Panc1 (cell line): ENCODE measurements around the gene U2AF1L4. TPM values are rescaled to one million over a fixed set of nuclear protein-coding genes. Genes with fewer than 3 reads are reported as not detected.
A peak's percentile ranks its signal among the peaks of the same experiment; 100 is the strongest.

Experiments used
- ATAC-seq: fragments of 200-7000 bp; cut with Tn5 transposase; 2 replicates; pipeline ENCODE4 v1.9.1; 2020; ENCODE audit warnings: mild to moderate bottlenecking, moderate library complexity
- BruUV-seq: library from RNA; stranded (reverse); fragments of 400-500 nt; replicated peaks from 2 replicates; lab custom pipeline; 2021; lab: Mats Ljungman, UMichigan
- CTCF ChIA-PET: fragments of 300-600 bp; sonication (Branson Sonifier 250); formaldehyde crosslinking; loops from one replicate; lab custom pipeline; 2022; ENCODE audit warnings: antibody characterized with exemption; lab: Charles Lee
- POLR2A ChIA-PET: fragments of 300-600 bp; sonication (Branson Sonifier 250); formaldehyde crosslinking; loops from one replicate; lab custom pipeline; 2022; ENCODE audit warnings: antibody characterized with exemption; lab: Charles Lee
- DNase-seq: peaks from one replicate; pipeline ENCODE4 v3.0.0-alpha.2; 2010; ENCODE audit warnings: low read depth, low spot score
- H3K27ac ChIP-seq: 2 replicates; pipeline ENCODE4 v1.5.1; 2011; ENCODE audit warnings: mild to moderate bottlenecking, low read length, inconsistent platforms
- H3K27me3 ChIP-seq: fragments of 200-500 bp; sonication (Bioruptor generic); 2 replicates; pipeline ENCODE4 v1.6.0; 2014; ENCODE audit warnings: low read length, inconsistent platforms; ENCODE audit not compliant: control insufficient read depth, insufficient read depth
- H3K36me3 ChIP-seq: fragments of 200-500 bp; sonication (Bioruptor generic); 2 replicates; pipeline ENCODE4 v1.5.1; 2014; ENCODE audit warnings: inconsistent platforms, mild to moderate bottlenecking, low read length, moderate library complexity; ENCODE audit not compliant: control insufficient read depth, insufficient read depth
- H3K4me1 ChIP-seq: 2 replicates; pipeline ENCODE4 v1.5.1; 2011; ENCODE audit warnings: inconsistent platforms, mild to moderate bottlenecking, low read length, moderate library complexity; ENCODE audit not compliant: control insufficient read depth, insufficient read depth
- H3K4me3 ChIP-seq, 2 experiments: 2 replicates each; pipeline ENCODE4 v1.5.1; 2011 to 2012; ENCODE audit warnings: low read depth in 2 of 2, low read length in 2 of 2, mild to moderate bottlenecking in 2 of 2, inconsistent platforms in 1 of 2, moderate library complexity in 1 of 2
- H3K9me3 ChIP-seq: fragments of 200-500 bp; sonication (Bioruptor generic); 2 replicates; pipeline ENCODE4 v1.5.1; 2014; ENCODE audit warnings: low read depth, mild to moderate bottlenecking, inconsistent platforms, low read length, moderate library complexity; ENCODE audit not compliant: control insufficient read depth, insufficient read depth
- POLR2AphosphoS5 ChIP-seq: IDR thresholded peaks from 2 replicates; pipeline ENCODE4 v1.6.1; 2012; ENCODE audit warnings: mild to moderate bottlenecking, low read depth, low read length, moderate library complexity
- SIN3A ChIP-seq: IDR thresholded peaks from 2 replicates; pipeline ENCODE4 v1.6.1; 2012; ENCODE audit warnings: low read depth, mild to moderate bottlenecking, low read length, moderate library complexity, borderline replicate concordance; ENCODE audit not compliant: insufficient read depth
- TCF7L2 ChIP-seq: IDR thresholded peaks from 2 replicates; pipeline ENCODE4 v1.6.1; 2011; ENCODE audit warnings: mild to moderate bottlenecking, low read depth, low read length, inconsistent platforms
- in situ Hi-C: cut with HindIII; loops from 2 replicates; pipeline ENCODE4 v1.10.0; 2016; ENCODE audit warnings: low sequenced_read_pairs, low pct_unique_long_range_greater_than_20kb
- intact Hi-C: fragments of 100-400 bp; cut with micrococcal nuclease; formaldehyde crosslinking; loops from one replicate; pipeline ENCODE4 v1.10.0; 2022; ENCODE audit not compliant: unreplicated experiment
- total RNA-seq: library from RNA; stranded (reverse); gene quantifications from one replicate; pipeline ENCODE4 v1.2.1, GENCODE V29; 2021; ENCODE audit not compliant: unreplicated experiment
- TF ChIP-seq, protein P1 (sequence below): fragments of 450-650 bp; IDR thresholded peaks from 2 replicates; pipeline ENCODE4 v1.5.1; 2017; ENCODE audit warnings: mild to moderate bottlenecking
- TF ChIP-seq, protein P2 (sequence below), 2 experiments: IDR thresholded peaks; 2 replicates each; pipeline ENCODE4 v1.6.1; 2011 to 2012; ENCODE audit warnings: low read depth in 2 of 2, control low read depth in 1 of 2, low read length in 1 of 2, mild to moderate bottlenecking in 1 of 2, moderate library complexity in 1 of 2; ENCODE audit not compliant: insufficient read depth in 1 of 2

U2AF1L4 gene
- total RNA-seq, 1 experiment from 2014 or later: 29.8 TPM

DNA sequence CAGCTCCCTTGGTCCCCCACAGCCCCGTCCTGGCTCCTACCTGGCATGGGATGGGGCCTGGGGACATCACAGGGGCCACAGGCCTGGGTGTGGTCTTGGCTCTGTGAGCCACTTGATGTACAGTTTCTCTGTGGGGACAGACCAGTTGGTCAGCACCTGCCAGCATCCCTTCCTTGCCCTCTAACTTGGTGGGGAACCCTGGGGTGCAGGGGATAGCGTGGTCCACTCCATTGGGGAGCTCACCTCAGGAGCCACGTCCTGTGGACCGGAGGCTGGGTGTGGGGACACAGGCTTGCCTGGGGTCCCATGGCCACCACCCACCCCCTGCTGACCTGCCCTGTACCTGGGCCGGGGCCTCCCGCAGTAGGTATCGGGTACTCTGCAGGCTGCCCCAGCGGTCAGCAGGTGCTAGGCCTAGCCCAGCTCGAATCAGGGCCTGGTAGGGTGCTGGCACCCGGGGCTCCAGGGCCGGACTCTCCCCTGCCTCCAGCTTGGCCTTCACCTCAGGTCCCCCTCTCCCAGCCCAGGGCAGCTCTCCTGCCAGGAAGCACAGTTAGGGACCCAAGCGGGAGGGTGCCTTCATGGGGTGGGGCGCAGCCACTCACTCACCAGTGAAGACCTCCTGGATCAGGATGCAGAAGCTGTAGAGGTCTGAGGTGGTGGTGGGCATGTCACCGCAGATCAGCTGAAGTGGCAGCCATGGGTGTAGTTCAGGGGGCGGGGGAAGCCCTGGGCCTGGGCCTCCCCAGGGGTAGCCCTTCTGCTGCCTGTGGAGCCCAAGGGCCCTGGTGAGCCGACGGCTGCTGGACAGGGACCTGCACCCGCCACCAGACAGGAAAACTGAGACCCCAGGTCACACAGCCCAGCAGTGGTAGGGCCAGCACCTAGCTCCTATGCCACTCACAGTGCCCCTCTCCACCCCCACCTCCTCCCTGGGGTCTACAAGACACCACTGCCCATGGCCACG, 45.0 kb upstream of the U2AF1L4 start:
- POLR2A ChIA-PET: no interaction called here
- H3K27me3 ChIP-seq: no peaks in the 10 kb centered on the region
- DNase-seq (no peak), ATAC-seq (no peak)
- TF ChIP-seq, protein P1, sequence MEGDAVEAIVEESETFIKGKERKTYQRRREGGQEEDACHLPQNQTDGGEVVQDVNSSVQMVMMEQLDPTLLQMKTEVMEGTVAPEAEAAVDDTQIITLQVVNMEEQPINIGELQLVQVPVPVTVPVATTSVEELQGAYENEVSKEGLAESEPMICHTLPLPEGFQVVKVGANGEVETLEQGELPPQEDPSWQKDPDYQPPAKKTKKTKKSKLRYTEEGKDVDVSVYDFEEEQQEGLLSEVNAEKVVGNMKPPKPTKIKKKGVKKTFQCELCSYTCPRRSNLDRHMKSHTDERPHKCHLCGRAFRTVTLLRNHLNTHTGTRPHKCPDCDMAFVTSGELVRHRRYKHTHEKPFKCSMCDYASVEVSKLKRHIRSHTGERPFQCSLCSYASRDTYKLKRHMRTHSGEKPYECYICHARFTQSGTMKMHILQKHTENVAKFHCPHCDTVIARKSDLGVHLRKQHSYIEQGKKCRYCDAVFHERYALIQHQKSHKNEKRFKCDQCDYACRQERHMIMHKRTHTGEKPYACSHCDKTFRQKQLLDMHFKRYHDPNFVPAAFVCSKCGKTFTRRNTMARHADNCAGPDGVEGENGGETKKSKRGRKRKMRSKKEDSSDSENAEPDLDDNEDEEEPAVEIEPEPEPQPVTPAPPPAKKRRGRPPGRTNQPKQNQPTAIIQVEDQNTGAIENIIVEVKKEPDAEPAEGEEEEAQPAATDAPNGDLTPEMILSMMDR: no peak
- TF ChIP-seq TCF7L2 (no peak), SIN3A (no peak)
- no peaks in the 10 kb centered on the region for H3K9me3 ChIP-seq
- intact Hi-C loops: no loop called here
- H3K4me1 ChIP-seq: no peaks in the 10 kb centered on the region; the same call in 1 of the 2 replicates
- no peak overlapping the region for H3K4me3 ChIP-seq
- CTCF ChIA-PET: no interaction called here
- no TSS peak for BruUV-seq
- no peak overlapping the region for H3K27ac ChIP-seq
- in situ Hi-C loops: no loop called here
- no peaks in the 10 kb centered on the region for H3K36me3 ChIP-seq

DNA sequence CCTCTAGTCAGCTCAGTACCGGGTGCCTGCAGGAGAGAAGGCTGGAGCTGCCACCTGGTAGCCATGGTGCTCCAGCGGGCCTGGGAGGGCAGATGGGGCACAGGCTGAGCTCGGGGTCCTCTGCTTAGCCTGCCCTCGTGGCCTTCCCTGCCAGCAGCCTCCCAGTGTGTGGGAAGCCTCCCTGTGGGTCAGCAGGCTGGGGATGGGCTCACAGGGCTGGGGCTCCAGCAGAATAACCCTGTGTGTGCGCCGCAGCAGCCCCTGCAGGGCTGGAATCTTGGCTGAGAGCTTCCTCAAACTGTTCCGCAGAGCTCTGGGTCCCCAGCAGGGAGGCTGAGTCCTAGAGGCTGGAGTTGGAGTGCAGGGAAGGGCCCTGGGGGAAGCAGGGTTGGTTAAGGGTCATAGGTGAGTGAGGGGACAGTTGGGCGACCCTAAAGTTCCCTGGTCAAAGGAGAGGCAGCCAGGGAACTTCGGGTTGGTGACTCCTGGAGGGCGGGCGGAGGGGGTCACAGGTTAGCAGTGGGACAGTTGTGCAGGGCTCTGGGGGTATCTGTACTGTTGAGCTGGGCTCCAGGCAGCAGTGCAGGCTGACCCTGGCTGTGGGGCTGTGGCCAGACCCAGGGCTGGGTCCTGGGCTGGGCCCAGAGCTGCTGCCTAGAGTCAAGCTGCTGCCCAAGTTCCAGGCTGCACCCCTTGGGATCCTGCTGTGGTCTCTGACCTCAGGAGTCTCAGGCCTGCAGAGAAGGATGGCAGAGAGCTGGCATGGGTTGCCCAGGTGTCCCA, 44.2 kb upstream of the U2AF1L4 start:
- H3K4me1 ChIP-seq: no peaks in the 10 kb centered on the region; the same call in 1 of the 2 replicates
- TF ChIP-seq, protein P1: no peak
- no peak for TF ChIP-seq SIN3A
- TF ChIP-seq TCF7L2: no peak
- no peak; the same call in 1 of the 2 replicates for TF ChIP-seq POLR2AphosphoS5
- TF ChIP-seq, protein P2, sequence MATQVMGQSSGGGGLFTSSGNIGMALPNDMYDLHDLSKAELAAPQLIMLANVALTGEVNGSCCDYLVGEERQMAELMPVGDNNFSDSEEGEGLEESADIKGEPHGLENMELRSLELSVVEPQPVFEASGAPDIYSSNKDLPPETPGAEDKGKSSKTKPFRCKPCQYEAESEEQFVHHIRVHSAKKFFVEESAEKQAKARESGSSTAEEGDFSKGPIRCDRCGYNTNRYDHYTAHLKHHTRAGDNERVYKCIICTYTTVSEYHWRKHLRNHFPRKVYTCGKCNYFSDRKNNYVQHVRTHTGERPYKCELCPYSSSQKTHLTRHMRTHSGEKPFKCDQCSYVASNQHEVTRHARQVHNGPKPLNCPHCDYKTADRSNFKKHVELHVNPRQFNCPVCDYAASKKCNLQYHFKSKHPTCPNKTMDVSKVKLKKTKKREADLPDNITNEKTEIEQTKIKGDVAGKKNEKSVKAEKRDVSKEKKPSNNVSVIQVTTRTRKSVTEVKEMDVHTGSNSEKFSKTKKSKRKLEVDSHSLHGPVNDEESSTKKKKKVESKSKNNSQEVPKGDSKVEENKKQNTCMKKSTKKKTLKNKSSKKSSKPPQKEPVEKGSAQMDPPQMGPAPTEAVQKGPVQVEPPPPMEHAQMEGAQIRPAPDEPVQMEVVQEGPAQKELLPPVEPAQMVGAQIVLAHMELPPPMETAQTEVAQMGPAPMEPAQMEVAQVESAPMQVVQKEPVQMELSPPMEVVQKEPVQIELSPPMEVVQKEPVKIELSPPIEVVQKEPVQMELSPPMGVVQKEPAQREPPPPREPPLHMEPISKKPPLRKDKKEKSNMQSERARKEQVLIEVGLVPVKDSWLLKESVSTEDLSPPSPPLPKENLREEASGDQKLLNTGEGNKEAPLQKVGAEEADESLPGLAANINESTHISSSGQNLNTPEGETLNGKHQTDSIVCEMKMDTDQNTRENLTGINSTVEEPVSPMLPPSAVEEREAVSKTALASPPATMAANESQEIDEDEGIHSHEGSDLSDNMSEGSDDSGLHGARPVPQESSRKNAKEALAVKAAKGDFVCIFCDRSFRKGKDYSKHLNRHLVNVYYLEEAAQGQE (IDR thresholded peaks at IDR 0.05; ENCODE audit: insufficient read depth in 1 of 2, low read depth in 2 of 2, low read length in 1 of 2): no peak
- ATAC-seq: peak; percentile 21; the same call in 1 of the 2 replicates
- H3K27me3 ChIP-seq: no peaks in the 10 kb centered on the region
- in situ Hi-C loops (no loop called here), intact Hi-C loops (no loop called here)
- no peak for DNase-seq
- no peaks in the 10 kb centered on the region for H3K9me3 ChIP-seq
- H3K4me3 ChIP-seq: no peak overlapping the region
- CTCF ChIA-PET: interaction anchor here (0.8 kb wide), 1 partner anchor 81 kb away, joined by 3 read pairs; no protein-coding TSS in a partner anchor
- POLR2A ChIA-PET: no interaction called here
- H3K27ac ChIP-seq: no peak overlapping the region
- H3K36me3 ChIP-seq: no peaks in the 10 kb centered on the region
- no TSS peak for BruUV-seq
